ENCODE data around the gene HIPK2. TPM values are rescaled to one million over a fixed set of nuclear protein-coding genes. Genes with fewer than 3 reads are reported as not detected.

HIPK2 gene
- total RNA-seq, 2 donors from 2014 or later = 95.1 to 125 TPM

DNA sequence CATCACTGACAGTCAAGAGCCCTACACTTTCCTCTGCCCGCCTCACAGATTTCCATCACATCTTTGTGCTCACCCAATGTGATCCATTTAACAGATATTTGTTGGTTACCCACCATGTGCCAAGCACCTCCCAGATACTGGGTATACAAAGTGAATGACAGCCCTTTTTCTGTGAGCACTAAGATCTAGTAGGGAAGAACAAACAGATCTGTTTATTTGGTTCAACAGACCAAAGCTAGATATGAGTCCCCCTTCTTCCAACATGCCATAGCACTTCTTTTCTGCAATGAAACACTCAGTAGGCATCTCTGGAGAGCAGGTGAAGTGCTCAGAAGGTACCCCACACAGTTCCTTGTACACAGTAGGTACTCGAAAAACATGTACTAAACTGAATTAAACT, 101.4 kb downstream of the HIPK2 start:
- H3K4me3 Mint-ChIP-seq = no peak overlapping the region
- no peak for DNase-seq
- no peaks in the 10 kb centered on the region for H3K27me3 ChIP-seq (ENCODE audit: control insufficient read depth, insufficient read depth, low read length, poor library complexity, severe bottlenecking)
- H3K9ac ChIP-seq (ENCODE audit: extremely low read depth, low read length, poor library complexity, severe bottlenecking) = no peak overlapping the region
- no peaks in the 10 kb centered on the region for H3K27me3 Mint-ChIP-seq (ENCODE audit: insufficient read depth)
- TF ChIP-seq CTCF (conservative IDR thresholded peaks at IDR 0.05) = no peak
- WGBS, 2 experiments (ENCODE audit: insufficient coverage in 1 of 2, insufficient read length in 1 of 2) = 98 to 100% methylated on average over 1 to 2 of the region's 2 CpGs
- peaks cover 17% of the 10 kb centered on the region for H3K36me3 Mint-ChIP-seq (ENCODE audit: low read depth)
- H3K36me3 ChIP-seq (ENCODE audit: control insufficient read depth, insufficient read depth, low read length) = peaks cover 24% of the 10 kb centered on the region
- no peak overlapping the region for H3K27ac Mint-ChIP-seq
- no peak overlapping the region for H3K27ac ChIP-seq (ENCODE audit: low read depth, low read length)
- H3K4me1 ChIP-seq (ENCODE audit: control insufficient read depth, insufficient read depth, low read length) = peaks cover 6% of the 10 kb centered on the region
- peaks cover 28% of the 10 kb centered on the region for H3K4me1 Mint-ChIP-seq
- no peaks in the 10 kb centered on the region for H3K9me3 ChIP-seq (ENCODE audit: control insufficient read depth, low read length)
- no peak overlapping the region for H3K4me3 ChIP-seq (ENCODE audit: low read length)
- H3K9me3 Mint-ChIP-seq = peaks cover 3% of the 10 kb centered on the region

DNA sequence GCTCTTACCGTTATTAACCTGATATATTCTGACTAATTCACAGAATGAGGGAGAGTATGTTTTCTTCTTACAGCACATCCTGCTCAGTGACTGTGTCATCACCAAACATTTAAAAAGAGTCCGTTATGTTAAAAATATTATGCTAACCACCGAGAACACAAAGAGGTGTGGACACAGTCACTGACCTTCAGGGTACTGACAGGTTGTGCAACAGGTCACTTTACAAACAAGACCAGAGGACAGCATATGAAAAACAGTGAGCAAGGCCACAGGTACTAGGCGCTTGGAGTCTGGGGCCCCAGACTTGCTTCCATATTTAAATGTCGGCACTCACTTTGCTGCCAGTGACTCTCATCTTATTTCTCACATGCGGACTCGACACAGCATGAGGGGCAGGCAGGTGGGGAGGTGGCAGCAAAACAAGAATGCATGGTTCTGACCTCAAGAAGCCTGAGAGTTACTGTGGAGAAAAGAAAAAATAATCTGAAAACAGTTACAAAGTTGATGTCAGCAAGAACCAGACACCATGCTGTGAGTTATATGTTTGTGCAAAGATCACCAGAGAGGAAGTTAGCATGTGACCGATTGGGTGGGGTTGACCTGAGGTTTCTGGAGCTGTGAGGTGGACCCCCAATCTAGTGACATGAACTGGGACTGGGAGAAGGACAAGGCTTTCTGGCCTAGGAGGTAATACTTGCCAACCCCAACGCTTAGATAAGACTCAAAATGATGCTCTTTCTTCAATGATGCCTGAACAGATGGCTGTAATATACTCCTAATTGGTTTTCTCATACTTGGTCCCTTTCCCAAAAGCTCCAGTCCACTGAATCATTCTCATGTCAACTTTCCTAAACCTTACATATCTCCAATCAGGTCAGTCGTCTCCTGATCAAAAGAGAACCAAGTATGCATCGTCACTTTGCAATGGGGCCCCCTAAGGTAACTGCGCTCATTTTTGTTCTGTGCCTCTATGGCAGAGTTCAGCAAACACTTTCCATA, 102.4 kb downstream of the HIPK2 start:
- Histone ChIP-seq H3K27ac (ENCODE audit: low read depth, low read length) (no peak overlapping the region), H3K9ac (ENCODE audit: extremely low read depth, low read length, poor library complexity, severe bottlenecking) (no peak overlapping the region), H3K36me3 (ENCODE audit: control insufficient read depth, insufficient read depth, low read length) (peaks cover 16% of the 10 kb centered on the region), H3K9me3 (ENCODE audit: control insufficient read depth, low read length) (no peaks in the 10 kb centered on the region), H3K4me1 (ENCODE audit: control insufficient read depth, insufficient read depth, low read length) (no peaks in the 10 kb centered on the region), H3K27me3 (ENCODE audit: control insufficient read depth, insufficient read depth, low read length, poor library complexity, severe bottlenecking) (no peaks in the 10 kb centered on the region), H3K4me3 (ENCODE audit: low read length) (no peak overlapping the region)
- WGBS, 2 experiments (ENCODE audit: insufficient coverage in 1 of 2, insufficient read length in 1 of 2) = 86 to 91% methylated on average over 11 to 12 of the region's 12 CpGs
- Mint-ChIP-seq H3K36me3 (ENCODE audit: low read depth) (peaks cover 19% of the 10 kb centered on the region), H3K4me3 (no peak overlapping the region), H3K27ac (no peak overlapping the region), H3K27me3 (ENCODE audit: insufficient read depth) (no peaks in the 10 kb centered on the region), H3K9me3 (peaks cover 3% of the 10 kb centered on the region), H3K4me1 (peaks cover 19% of the 10 kb centered on the region)
- no peak for DNase-seq
- no peak for TF ChIP-seq CTCF (conservative IDR thresholded peaks at IDR 0.05)

GRCh38 chr7:139674752-139675126, 103.1 kb downstream of the HIPK2 start:
- Mint-ChIP-seq H3K27me3 (ENCODE audit: insufficient read depth) (no peaks in the 10 kb centered on the region), H3K36me3 (ENCODE audit: low read depth) (peaks cover 21% of the 10 kb centered on the region), H3K4me1 (peaks cover 12% of the 10 kb centered on the region), H3K27ac (no peak overlapping the region), H3K4me3 (no peak overlapping the region), H3K9me3 (peaks cover 3% of the 10 kb centered on the region)
- peaks cover 16% of the 10 kb centered on the region for H3K36me3 ChIP-seq (ENCODE audit: control insufficient read depth, insufficient read depth, low read length)
- no peaks in the 10 kb centered on the region for H3K9me3 ChIP-seq (ENCODE audit: control insufficient read depth, low read length)
- no peaks in the 10 kb centered on the region for H3K4me1 ChIP-seq (ENCODE audit: control insufficient read depth, insufficient read depth, low read length)
- H3K27ac ChIP-seq (ENCODE audit: low read depth, low read length) = no peak overlapping the region
- no peak for TF ChIP-seq CTCF (conservative IDR thresholded peaks at IDR 0.05)
- H3K4me3 ChIP-seq (ENCODE audit: low read length) = no peak overlapping the region
- 73 to 79% methylated on average over 7 to 8 of the region's 8 CpGs for WGBS, 2 experiments (ENCODE audit: insufficient coverage in 1 of 2, insufficient read length in 1 of 2)
- DNase-seq = no peak
- H3K27me3 ChIP-seq (ENCODE audit: control insufficient read depth, insufficient read depth, low read length, poor library complexity, severe bottlenecking) = no peaks in the 10 kb centered on the region
- no peak overlapping the region for H3K9ac ChIP-seq (ENCODE audit: extremely low read depth, low read length, poor library complexity, severe bottlenecking)
